Sigmoid colon (tissue), 7 donors: Measurements from ENCODE around the gene TCF12. TPM values are rescaled to one million over a fixed set of nuclear protein-coding genes. Genes with fewer than 3 reads are reported as not detected.
"Not testable (repeated sequence)": the region's sequence is repeated elsewhere in the genome, so short reads cannot be mapped to it uniquely, and the experiment has no call there.

Experiments used
- DNase-seq: peaks from one replicate; pipeline ENCODE4 v3.0.0-alpha.2; 2019
- H3K27ac ChIP-seq, 4 donors: fragments of 200-600 bp; sonication (generic); one replicate each; pipeline ENCODE4 v1.5.1; 2016 to 2019; ENCODE audit warnings: mild to moderate bottlenecking in 1 of 4
- H3K27me3 ChIP-seq, 3 donors: fragments of 200-600 bp; sonication (generic); one replicate each; pipeline ENCODE4 v1.5.1; 2019; ENCODE audit warnings: mild to moderate bottlenecking in 1 of 3
- H3K36me3 ChIP-seq, 4 donors: fragments of 200-600 bp; sonication (generic); one replicate each; pipeline ENCODE4 v1.5.1; 2016 to 2019
- H3K4me1 ChIP-seq, 4 donors: fragments of 200-600 bp; sonication (generic); one replicate each; pipeline ENCODE4 v1.5.1; 2017 to 2019
- H3K4me3 ChIP-seq, 4 donors: fragments of 200-600 bp; sonication (generic); one replicate each; pipeline ENCODE4 v1.5.1; 2017 to 2019; ENCODE audit warnings: mild to moderate bottlenecking in 2 of 4, moderate library complexity in 1 of 4
- H3K9me3 ChIP-seq, 4 donors: fragments of 200-600 bp in 3 of 4; sonication (generic) in 3 of 4; one replicate each; pipeline versions ENCODE4 v1.5.1 to v1.6.1; 2013 to 2019
- EP300 ChIP-seq, 4 donors: sonication (generic); formaldehyde crosslinking; IDR thresholded peaks; one replicate each; pipeline ENCODE4 v1.6.1; 2017; ENCODE audit warnings: antibody characterized with exemption in 4 of 4
- POLR2A ChIP-seq, 2 donors: fragments of 450-650 bp; IDR thresholded peaks; one replicate each; pipeline ENCODE4 v1.6.1; 2016; ENCODE audit warnings: antibody characterized with exemption in 2 of 2, mild to moderate bottlenecking in 2 of 2, moderate library complexity in 2 of 2
- POLR2AphosphoS5 ChIP-seq, 4 donors: sonication (generic); formaldehyde crosslinking; IDR thresholded peaks; one replicate each; pipeline ENCODE4 v1.6.1; 2017; ENCODE audit warnings: antibody characterized with exemption in 4 of 4
- WGBS, 2 donors: extraction: QIAGEN DNeasy Blood & Tissue Kit; methylation state at CpG; one replicate each; pipeline ENCODE4 v1.1.7; 2013; 5-methylcytosine and 5-hydroxymethylcytosine counted together
- intact Hi-C: fragments of 100-400 bp; cut with DNase I; formaldehyde crosslinking; loops from one replicate; pipeline ENCODE4 v1.15.1; 2023
- polyA plus RNA-seq, 3 donors: library from polyadenylated mRNA; stranded (reverse); fragments of 200-250 nt; gene quantifications; one replicate each; pipeline ENCODE4 v1.2.3, GENCODE V29; 2013
- total RNA-seq, 4 donors: library from RNA; depleted of rRNA; stranded (reverse); fragments of >200 nt; gene quantifications; one replicate each; pipeline ENCODE4 v1.1.0, GENCODE V29; 2016
- TF ChIP-seq, protein P1 (sequence below), 4 experiments: fragments of 450-650 bp in 3 of 4; fragments of 200-600 bp in 1 of 4; IDR thresholded peaks; one replicate each; pipeline ENCODE4 v1.5.1; 2016 to 2019; ENCODE audit warnings: antibody characterized with exemption in 4 of 4, mild to moderate bottlenecking in 3 of 4, moderate library complexity in 2 of 4
- donor health status: healthy with polysubstance abuse.
- donor health status: Bipolar disorder and iron deficiency.
- donor health status: healthy.

Gene TCF12
- total and polyA plus RNA-seq, 7 donors, result 13.2 to 147 (median 77.8) TPM

DNA sequence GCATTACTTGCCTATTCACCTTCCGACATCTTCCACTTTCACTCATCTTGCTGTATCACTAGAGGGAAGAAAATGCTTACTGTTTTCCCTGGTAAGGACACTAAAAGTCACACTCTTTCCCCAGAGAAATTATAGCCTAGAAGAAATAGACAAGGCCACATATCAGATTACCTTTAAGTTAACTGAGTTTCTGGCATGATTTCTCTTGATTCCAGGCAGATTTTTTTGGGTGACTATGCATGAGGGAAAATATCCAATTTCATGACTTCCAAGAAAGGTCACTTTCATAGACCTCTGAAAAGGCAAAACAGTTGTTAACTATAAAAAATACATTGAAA lies 30.3 kb downstream of the TCF12 start:
- H3K36me3 ChIP-seq, result no peaks in the 10 kb centered on the region
- H3K4me1 ChIP-seq, result peaks cover 0 to 20% (median 3%) of the 10 kb centered on the region in 4 donors
- no peak overlapping the region for H3K27ac ChIP-seq
- no peak for DNase-seq
- peaks cover 0 to 7% (median 0%) of the 10 kb centered on the region in 4 donors for H3K9me3 ChIP-seq
- no peak overlapping the region for H3K4me3 ChIP-seq
- intact Hi-C loops, result no loop called here
- WGBS, 2 donors, result 94 to 97% methylated on average over 1 of the region's 1 CpG
- H3K27me3 ChIP-seq, result no peaks in the 10 kb centered on the region
- TF ChIP-seq POLR2AphosphoS5 (IDR thresholded peaks at IDR 0.05), result no peak
- TF ChIP-seq, protein P1, sequence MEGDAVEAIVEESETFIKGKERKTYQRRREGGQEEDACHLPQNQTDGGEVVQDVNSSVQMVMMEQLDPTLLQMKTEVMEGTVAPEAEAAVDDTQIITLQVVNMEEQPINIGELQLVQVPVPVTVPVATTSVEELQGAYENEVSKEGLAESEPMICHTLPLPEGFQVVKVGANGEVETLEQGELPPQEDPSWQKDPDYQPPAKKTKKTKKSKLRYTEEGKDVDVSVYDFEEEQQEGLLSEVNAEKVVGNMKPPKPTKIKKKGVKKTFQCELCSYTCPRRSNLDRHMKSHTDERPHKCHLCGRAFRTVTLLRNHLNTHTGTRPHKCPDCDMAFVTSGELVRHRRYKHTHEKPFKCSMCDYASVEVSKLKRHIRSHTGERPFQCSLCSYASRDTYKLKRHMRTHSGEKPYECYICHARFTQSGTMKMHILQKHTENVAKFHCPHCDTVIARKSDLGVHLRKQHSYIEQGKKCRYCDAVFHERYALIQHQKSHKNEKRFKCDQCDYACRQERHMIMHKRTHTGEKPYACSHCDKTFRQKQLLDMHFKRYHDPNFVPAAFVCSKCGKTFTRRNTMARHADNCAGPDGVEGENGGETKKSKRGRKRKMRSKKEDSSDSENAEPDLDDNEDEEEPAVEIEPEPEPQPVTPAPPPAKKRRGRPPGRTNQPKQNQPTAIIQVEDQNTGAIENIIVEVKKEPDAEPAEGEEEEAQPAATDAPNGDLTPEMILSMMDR (IDR thresholded peaks at IDR 0.05), result no peak
- no peak for TF ChIP-seq POLR2A (IDR thresholded peaks at IDR 0.05)
- TF ChIP-seq EP300 (IDR thresholded peaks at IDR 0.05), result no peak

DNA sequence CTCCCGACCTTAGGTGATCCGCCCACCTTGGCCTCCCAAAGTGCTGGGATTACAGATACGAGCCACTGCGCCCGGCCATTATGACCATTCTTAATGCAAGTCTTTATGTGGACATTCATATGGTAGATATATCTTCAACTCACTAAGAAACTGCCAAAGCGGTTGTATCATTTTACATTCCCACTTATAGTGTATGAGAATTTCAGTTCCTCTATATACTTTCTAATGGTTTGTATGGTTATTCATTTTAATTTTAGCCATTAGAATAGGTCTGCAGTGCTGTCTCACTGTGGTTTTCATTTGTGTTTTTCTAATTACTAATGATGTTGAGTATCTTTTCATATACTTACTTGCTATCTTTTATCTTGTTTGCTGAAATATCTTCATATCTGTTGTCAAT lies 32.5 kb downstream of the TCF12 start:
- no peak for DNase-seq
- peaks cover 0 to 6% (median 0%) of the 10 kb centered on the region in 4 donors for H3K9me3 ChIP-seq
- H3K36me3 ChIP-seq, result no peaks in the 10 kb centered on the region
- WGBS, 2 donors, result 90 to 96% methylated on average over 6 of the region's 6 CpGs
- no peak for TF ChIP-seq POLR2A (IDR thresholded peaks at IDR 0.05)
- no peak for TF ChIP-seq EP300 (IDR thresholded peaks at IDR 0.05)
- no peak for TF ChIP-seq POLR2AphosphoS5 (IDR thresholded peaks at IDR 0.05)
- TF ChIP-seq, protein P1 (IDR thresholded peaks at IDR 0.05), result no peak
- no peaks in the 10 kb centered on the region for H3K27me3 ChIP-seq
- H3K27ac ChIP-seq, result no peak overlapping the region
- peaks cover 0 to 20% (median 3%) of the 10 kb centered on the region in 4 donors for H3K4me1 ChIP-seq
- no peak overlapping the region for H3K4me3 ChIP-seq
- intact Hi-C loops, result no loop called here

DNA sequence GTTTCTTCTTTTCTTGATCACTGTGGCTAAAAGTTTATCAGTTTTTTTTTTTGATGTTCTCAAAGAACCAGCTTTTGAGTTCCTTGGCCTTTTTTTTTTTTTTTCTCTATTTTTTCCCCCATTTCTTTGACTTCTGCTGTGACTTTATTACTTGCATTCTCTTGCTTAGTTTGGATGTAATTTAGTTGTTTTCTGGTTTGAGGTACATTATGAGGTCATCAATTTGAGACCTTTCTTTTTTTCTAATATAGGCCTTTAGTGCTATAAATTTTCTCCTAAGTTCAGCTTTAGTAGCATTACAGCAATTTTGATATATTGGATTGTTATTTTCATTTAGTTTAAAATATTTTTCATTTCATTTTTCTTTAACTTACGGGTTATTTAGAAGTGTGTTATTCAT lies 35.3 kb downstream of the TCF12 start:
- Histone ChIP-seq H3K27ac (no peak overlapping the region), H3K36me3 (no peaks in the 10 kb centered on the region), H3K4me1 (peaks cover 0 to 25% (median 6%) of the 10 kb centered on the region in 4 donors), H3K4me3 (no peak overlapping the region), H3K27me3 (no peaks in the 10 kb centered on the region), H3K9me3 (peaks cover 0 to 3% (median 1%) of the 10 kb centered on the region in 4 donors)
- intact Hi-C loops, result no loop called here
- TF ChIP-seq, protein P1 (IDR thresholded peaks at IDR 0.05), result no peak
- TF ChIP-seq EP300 (IDR thresholded peaks at IDR 0.05), result no peak
- no peak for TF ChIP-seq POLR2AphosphoS5 (IDR thresholded peaks at IDR 0.05)
- no peak for TF ChIP-seq POLR2A (IDR thresholded peaks at IDR 0.05)
- WGBS, 2 donors, result 97% methylated on average over 1 of the region's 1 CpG
- no peak for DNase-seq

DNA sequence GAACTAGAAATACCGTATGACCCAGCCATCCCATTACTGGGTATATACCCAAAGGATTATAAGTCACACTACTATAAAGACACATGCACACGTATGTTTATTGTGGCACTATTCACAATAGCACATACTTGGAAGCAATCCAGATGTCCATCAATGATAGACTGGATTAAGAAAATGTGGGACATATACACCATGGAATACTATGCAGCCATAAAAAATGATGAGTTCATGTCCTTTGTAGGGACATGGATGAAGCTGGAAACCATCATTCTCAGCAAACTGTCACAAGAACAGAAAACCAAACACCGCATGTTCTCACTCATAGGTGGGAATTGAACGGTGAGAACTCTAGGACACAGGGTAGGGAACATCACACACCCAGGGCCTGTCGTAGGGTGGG lies 36.6 kb downstream of the TCF12 start:
- H3K27ac ChIP-seq, DNase-seq, H3K36me3 ChIP-seq, intact Hi-C loops, H3K4me3 ChIP-seq, H3K27me3 ChIP-seq, H3K9me3 ChIP-seq: not testable (repeated sequence)
- H3K4me1 ChIP-seq, result peaks cover 0 to 20% (median 6%) of the 10 kb centered on the region in 4 donors
- 95 to 97% methylated on average over 5 of the region's 5 CpGs for WGBS, 2 donors

DNA sequence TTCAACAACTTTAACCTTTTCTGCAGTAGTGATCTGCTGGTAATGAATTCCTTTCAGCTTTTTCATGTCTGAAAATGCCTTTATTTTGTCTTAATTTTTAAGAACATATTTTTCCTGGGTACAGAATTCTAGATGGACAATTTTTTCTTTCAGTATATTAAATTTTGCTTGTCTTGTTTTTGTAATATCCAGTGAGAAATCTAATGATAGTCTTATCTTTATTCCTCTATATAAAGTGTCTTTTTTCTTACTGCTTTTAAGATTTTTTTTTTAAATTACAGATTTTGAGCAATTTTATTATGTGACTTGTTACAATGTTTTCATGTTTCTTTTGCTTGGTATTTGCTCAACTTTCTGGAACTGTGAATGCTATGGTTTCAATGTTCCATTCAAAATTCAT lies 38.1 kb downstream of the TCF12 start:
- H3K27me3 ChIP-seq, result no peaks in the 10 kb centered on the region
- H3K4me3 ChIP-seq, result no peak overlapping the region
- peaks cover 0 to 20% (median 6%) of the 10 kb centered on the region in 4 donors for H3K4me1 ChIP-seq
- TF ChIP-seq POLR2AphosphoS5 (IDR thresholded peaks at IDR 0.05), result no peak
- no peak for TF ChIP-seq POLR2A (IDR thresholded peaks at IDR 0.05)
- TF ChIP-seq EP300 (IDR thresholded peaks at IDR 0.05), result no peak
- TF ChIP-seq, protein P1 (IDR thresholded peaks at IDR 0.05), result no peak
- DNase-seq, result no peak
- intact Hi-C loops, result no loop called here
- peaks cover 0 to 3% (median 1%) of the 10 kb centered on the region in 4 donors for H3K9me3 ChIP-seq
- no peaks in the 10 kb centered on the region for H3K36me3 ChIP-seq
- no peak overlapping the region for H3K27ac ChIP-seq
